SK-N-SH treated with all-trans-retinoic acid at 6 μM for 48 hours (cell line): ENCODE data around the gene DDI1.
"Not testable (repeated sequence)": the region's sequence is repeated elsewhere in the genome, so short reads cannot be mapped to it uniquely, and the experiment has no call there.

Experiments used
- ATAC-seq: fragments of 200-7000 bp; cut with Tn5 transposase; 3 replicates; pipeline ENCODE4 v1.9.1; 2020; ENCODE audit warnings: mild to moderate bottlenecking, moderate library complexity
- ARNTL ChIP-seq: fragments of 450-650 bp; formaldehyde crosslinking; IDR thresholded peaks from 2 replicates; pipeline ENCODE4 v1.5.0; 2020; ENCODE audit warnings: low read depth, mild to moderate bottlenecking, moderate library complexity, borderline replicate concordance
- BACH2 ChIP-seq: fragments of 250-450 bp; sonication (Bioruptor Pico); IDR thresholded peaks from 2 replicates; pipeline ENCODE4 v1.9.0; 2021; ENCODE audit warnings: mild to moderate bottlenecking, borderline replicate concordance
- CSDC2 ChIP-seq: fragments of 250-450 bp; sonication (Bioruptor Pico); IDR thresholded peaks from 2 replicates; pipeline ENCODE4 v1.5.0; 2020; ENCODE audit warnings: mild to moderate bottlenecking, moderate library complexity
- CSRNP3 ChIP-seq: fragments of 250-450 bp; sonication (Bioruptor Pico); IDR thresholded peaks from 2 replicates; pipeline ENCODE4 v1.5.1; 2021; ENCODE audit warnings: mild to moderate bottlenecking, moderate library complexity
- ISL1 ChIP-seq: fragments of 250-450 bp; sonication (Bioruptor Pico); IDR thresholded peaks from 2 replicates; pipeline ENCODE4 v2.1.2; 2022; ENCODE audit warnings: mild to moderate bottlenecking, moderate library complexity
- OSR1 ChIP-seq: fragments of 250-450 bp; sonication (Bioruptor Pico); IDR thresholded peaks from 2 replicates; pipeline ENCODE4 v1.8.0; 2022; ENCODE audit warnings: moderate library complexity, mild to moderate bottlenecking, inconsistent platforms
- POU6F1 ChIP-seq: fragments of 250-450 bp; sonication (Bioruptor Pico); IDR thresholded peaks from 2 replicates; pipeline ENCODE4 v1.8.0; 2021; ENCODE audit warnings: low read depth, mild to moderate bottlenecking, moderate library complexity, borderline replicate concordance
- PPARA ChIP-seq: fragments of 250-450 bp; sonication (Bioruptor Pico); IDR thresholded peaks from 2 replicates; pipeline ENCODE4 v1.5.0; 2020; ENCODE audit warnings: mild to moderate bottlenecking, borderline replicate concordance
- SNAI2 ChIP-seq: fragments of 250-450 bp; sonication (Bioruptor Pico); IDR thresholded peaks from 2 replicates; pipeline ENCODE4 v1.5.0; 2020; ENCODE audit warnings: mild to moderate bottlenecking, moderate library complexity
- TCF4 ChIP-seq: fragments of 250-450 bp; sonication (Bioruptor Pico); IDR thresholded peaks from 2 replicates; pipeline ENCODE4 v1.8.0; 2021; ENCODE audit warnings: mild to moderate bottlenecking, moderate library complexity, borderline replicate concordance
- TOX ChIP-seq: fragments of 250-450 bp; sonication (Bioruptor Pico); IDR thresholded peaks from 2 replicates; pipeline ENCODE4 v1.8.0; 2021; ENCODE audit warnings: mild to moderate bottlenecking, moderate library complexity, borderline replicate concordance
- TSHZ2 ChIP-seq: fragments of 250-450 bp; sonication (Bioruptor Pico); IDR thresholded peaks from 2 replicates; pipeline ENCODE4 v1.5.0; 2020; ENCODE audit warnings: mild to moderate bottlenecking, moderate library complexity
- ZC3H10 ChIP-seq: fragments of 250-450 bp; sonication (Bioruptor Pico); IDR thresholded peaks from 2 replicates; pipeline ENCODE4 v1.5.1; 2021; ENCODE audit warnings: mild to moderate bottlenecking, moderate library complexity
- ZFP3 ChIP-seq: fragments of 250-450 bp; sonication (Bioruptor Pico); IDR thresholded peaks from 2 replicates; pipeline ENCODE4 v1.5.0; 2020; ENCODE audit warnings: mild to moderate bottlenecking, moderate library complexity
- ZNF565 ChIP-seq: fragments of 450-650 bp; formaldehyde crosslinking; conservative IDR thresholded peaks from 2 replicates; pipeline ENCODE4 v1.5.0; 2020; ENCODE audit warnings: low read depth, mild to moderate bottlenecking, moderate library complexity
- ZNF70 ChIP-seq: fragments of 450-650 bp; formaldehyde crosslinking; IDR thresholded peaks from 2 replicates; pipeline ENCODE4 v1.5.0; 2020; ENCODE audit warnings: mild to moderate bottlenecking, moderate library complexity
- ZNF8 ChIP-seq: fragments of 450-650 bp; formaldehyde crosslinking; IDR thresholded peaks from 2 replicates; pipeline ENCODE4 v1.5.0; 2020; ENCODE audit warnings: mild to moderate bottlenecking, moderate library complexity
- TF ChIP-seq, protein P1 (sequence below): fragments of 250-450 bp; sonication (Bioruptor Pico); IDR thresholded peaks from 2 replicates; pipeline ENCODE4 v1.5.1; 2020; ENCODE audit warnings: low read depth, mild to moderate bottlenecking, moderate library complexity
- TF ChIP-seq, protein P2 (sequence below): fragments of 250-450 bp; sonication (Bioruptor Pico); IDR thresholded peaks from 2 replicates; pipeline ENCODE4 v1.8.0; 2020; ENCODE audit warnings: mild to moderate bottlenecking, moderate library complexity, borderline replicate concordance

The DDI1 gene

DNA sequence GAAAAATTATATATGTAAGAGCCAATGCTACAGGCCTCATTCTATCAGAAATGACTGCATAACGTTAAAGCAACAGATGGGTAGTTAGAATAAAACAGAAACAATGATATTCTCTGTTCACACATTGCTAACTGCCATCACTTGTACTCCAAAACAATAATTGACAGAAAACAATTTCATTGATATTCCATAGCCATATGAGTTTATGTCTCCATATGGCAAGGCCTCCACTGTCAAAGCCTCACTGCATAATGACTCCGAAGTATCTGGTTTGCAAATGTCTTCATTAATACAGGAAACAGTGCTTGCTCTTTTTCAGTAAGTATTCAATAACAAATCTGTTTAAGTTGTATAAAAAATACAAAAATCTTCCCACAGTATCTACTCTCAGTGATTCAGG lies 9.9 kb downstream of the DDI1 start:
- no peak for TF ChIP-seq ZNF70
- TF ChIP-seq OSR1 (CRISPR knock-in tag): no peak
- no peak for TF ChIP-seq SNAI2
- TF ChIP-seq TCF4 (CRISPR knock-in tag): no peak
- no peak for TF ChIP-seq ZFP3 (CRISPR knock-in tag)
- no peak for TF ChIP-seq TSHZ2
- no peak for TF ChIP-seq CSRNP3 (CRISPR knock-in tag)
- no peak for TF ChIP-seq ARNTL (CRISPR knock-in tag)
- no peak for TF ChIP-seq ZC3H10 (CRISPR knock-in tag)
- TF ChIP-seq, protein P1, sequence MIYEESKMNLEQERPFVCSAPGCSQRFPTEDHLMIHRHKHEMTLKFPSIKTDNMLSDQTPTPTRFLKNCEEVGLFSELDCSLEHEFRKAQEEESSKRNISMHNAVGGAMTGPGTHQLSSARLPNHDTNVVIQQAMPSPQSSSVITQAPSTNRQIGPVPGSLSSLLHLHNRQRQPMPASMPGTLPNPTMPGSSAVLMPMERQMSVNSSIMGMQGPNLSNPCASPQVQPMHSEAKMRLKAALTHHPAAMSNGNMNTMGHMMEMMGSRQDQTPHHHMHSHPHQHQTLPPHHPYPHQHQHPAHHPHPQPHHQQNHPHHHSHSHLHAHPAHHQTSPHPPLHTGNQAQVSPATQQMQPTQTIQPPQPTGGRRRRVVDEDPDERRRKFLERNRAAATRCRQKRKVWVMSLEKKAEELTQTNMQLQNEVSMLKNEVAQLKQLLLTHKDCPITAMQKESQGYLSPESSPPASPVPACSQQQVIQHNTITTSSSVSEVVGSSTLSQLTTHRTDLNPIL (CRISPR knock-in tag): no peak
- TF ChIP-seq TOX (CRISPR knock-in tag): no peak
- TF ChIP-seq PPARA (CRISPR knock-in tag): no peak
- TF ChIP-seq ZNF8 (CRISPR knock-in tag): no peak
- no peak for TF ChIP-seq ISL1 (CRISPR knock-in tag)
- TF ChIP-seq POU6F1 (CRISPR knock-in tag): no peak
- TF ChIP-seq, protein P2, sequence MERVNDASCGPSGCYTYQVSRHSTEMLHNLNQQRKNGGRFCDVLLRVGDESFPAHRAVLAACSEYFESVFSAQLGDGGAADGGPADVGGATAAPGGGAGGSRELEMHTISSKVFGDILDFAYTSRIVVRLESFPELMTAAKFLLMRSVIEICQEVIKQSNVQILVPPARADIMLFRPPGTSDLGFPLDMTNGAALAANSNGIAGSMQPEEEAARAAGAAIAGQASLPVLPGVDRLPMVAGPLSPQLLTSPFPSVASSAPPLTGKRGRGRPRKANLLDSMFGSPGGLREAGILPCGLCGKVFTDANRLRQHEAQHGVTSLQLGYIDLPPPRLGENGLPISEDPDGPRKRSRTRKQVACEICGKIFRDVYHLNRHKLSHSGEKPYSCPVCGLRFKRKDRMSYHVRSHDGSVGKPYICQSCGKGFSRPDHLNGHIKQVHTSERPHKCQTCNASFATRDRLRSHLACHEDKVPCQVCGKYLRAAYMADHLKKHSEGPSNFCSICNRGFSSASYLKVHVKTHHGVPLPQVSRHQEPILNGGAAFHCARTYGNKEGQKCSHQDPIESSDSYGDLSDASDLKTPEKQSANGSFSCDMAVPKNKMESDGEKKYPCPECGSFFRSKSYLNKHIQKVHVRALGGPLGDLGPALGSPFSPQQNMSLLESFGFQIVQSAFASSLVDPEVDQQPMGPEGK (CRISPR knock-in tag): no peak
- TF ChIP-seq CSDC2: no peak
- TF ChIP-seq BACH2: no peak
- ATAC-seq: no peak

DNA sequence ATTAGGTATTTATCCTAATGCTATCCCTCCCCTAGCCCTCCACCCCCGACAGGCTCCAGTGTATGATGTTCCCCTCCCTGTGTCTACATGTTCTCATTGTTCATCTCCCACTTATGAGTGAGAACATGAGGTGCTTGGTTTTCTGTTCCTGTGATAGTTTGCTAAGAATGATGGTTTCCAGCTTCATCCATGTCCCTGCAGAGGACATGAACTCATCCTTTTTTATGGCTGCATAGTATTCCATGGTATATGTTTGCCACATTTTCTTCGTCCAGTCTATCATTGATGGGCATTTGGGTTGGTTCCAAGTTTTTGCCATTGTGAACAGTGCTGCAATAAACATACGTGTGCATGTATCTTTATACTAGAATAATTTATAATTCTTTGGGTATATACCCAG lies 10.4 kb downstream of the DDI1 start:
- not testable (repeated sequence) for ATAC-seq

GRCh38 chr11:104049116-104049515 lies 12.7 kb downstream of the DDI1 start:
- no peak for ATAC-seq
- TF ChIP-seq ZNF565 (CRISPR knock-in tag) (no peak), TCF4 (CRISPR knock-in tag) (no peak), POU6F1 (CRISPR knock-in tag) (no peak), ZNF8 (CRISPR knock-in tag) (no peak)
